Measurements from ENCODE around the gene ZNF304. TPM values are rescaled to one million over a fixed set of nuclear protein-coding genes. Genes with fewer than 3 reads are reported as not detected.
A peak's percentile ranks its signal among the peaks of the same experiment; 100 is the strongest.

The ZNF304 gene
- total RNA-seq, 6 donors from 2014 or later, result 2.1 to 8.8 (median 7.3) TPM

DNA sequence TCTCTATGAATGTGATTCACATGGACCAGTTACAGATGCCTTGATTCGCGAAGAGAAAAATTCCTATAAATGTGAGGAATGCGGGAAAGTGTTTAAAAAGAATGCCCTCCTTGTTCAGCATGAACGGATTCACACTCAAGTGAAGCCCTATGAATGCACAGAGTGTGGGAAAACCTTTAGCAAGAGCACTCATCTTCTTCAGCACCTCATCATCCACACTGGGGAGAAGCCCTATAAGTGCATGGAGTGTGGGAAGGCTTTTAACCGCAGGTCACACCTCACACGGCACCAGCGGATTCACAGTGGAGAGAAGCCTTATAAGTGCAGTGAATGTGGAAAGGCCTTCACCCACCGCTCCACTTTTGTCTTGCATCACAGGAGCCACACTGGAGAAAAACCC, 23.1 kb upstream of the ZNF304 start:
- 95% methylated on average over 8 of the region's 8 CpGs for WGBS, 2 donors
- H3K27me3 ChIP-seq, result no peaks in the 10 kb centered on the region
- H3K4me3 ChIP-seq, result no peak overlapping the region
- TF ChIP-seq POLR2A (IDR thresholded peaks at IDR 0.05), result no peak
- DNase-seq (no peak), ATAC-seq (ENCODE audit: low FRiP score in 2 of 2) (no peak)
- H3K27ac ChIP-seq, result no peak overlapping the region
- peaks cover 35 to 74% (median 62%) of the 10 kb centered on the region in 4 donors for H3K36me3 ChIP-seq
- no peaks in the 10 kb centered on the region for H3K4me1 ChIP-seq
- peaks cover 24 to 47% (median 31%) of the 10 kb centered on the region in 4 donors for H3K9me3 ChIP-seq

DNA sequence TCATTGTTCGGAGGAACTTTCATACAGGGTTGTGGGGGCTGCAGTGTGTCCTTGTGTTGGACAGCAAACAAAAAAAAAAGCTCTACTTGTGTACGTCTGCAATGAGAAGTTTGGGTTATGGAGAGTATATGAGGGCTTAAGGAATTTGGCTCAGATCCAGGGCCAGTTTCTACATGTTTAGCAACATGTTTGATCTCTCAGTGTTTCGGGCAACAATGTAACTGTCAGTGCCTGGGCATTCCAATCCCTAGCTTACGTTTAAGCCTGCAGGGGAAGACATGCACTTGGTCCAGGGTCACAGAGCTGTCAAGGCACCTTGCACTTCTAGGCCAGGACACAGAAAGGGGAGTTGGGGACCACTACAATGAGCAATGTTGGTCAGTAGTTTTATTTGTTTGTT, 16.9 kb upstream of the ZNF304 start:
- DNase-seq (no peak), ATAC-seq (ENCODE audit: low FRiP score in 2 of 2) (no peak)
- Histone ChIP-seq H3K4me1 (peaks cover 0 to 6% (median 0%) of the 10 kb centered on the region in 4 donors), H3K27ac (no peak overlapping the region), H3K9me3 (peaks cover 2 to 10% (median 4%) of the 10 kb centered on the region in 4 donors), H3K36me3 (peaks cover under 1 to 15% (median 3%) of the 10 kb centered on the region in 4 donors), H3K27me3 (no peaks in the 10 kb centered on the region), H3K4me3 (no peak overlapping the region)
- TF ChIP-seq POLR2AphosphoS5 (IDR thresholded peaks at IDR 0.05) (no peak), EP300 (IDR thresholded peaks at IDR 0.05) (no peak), POLR2A (IDR thresholded peaks at IDR 0.05) (no peak)
- TF ChIP-seq, protein P1, sequence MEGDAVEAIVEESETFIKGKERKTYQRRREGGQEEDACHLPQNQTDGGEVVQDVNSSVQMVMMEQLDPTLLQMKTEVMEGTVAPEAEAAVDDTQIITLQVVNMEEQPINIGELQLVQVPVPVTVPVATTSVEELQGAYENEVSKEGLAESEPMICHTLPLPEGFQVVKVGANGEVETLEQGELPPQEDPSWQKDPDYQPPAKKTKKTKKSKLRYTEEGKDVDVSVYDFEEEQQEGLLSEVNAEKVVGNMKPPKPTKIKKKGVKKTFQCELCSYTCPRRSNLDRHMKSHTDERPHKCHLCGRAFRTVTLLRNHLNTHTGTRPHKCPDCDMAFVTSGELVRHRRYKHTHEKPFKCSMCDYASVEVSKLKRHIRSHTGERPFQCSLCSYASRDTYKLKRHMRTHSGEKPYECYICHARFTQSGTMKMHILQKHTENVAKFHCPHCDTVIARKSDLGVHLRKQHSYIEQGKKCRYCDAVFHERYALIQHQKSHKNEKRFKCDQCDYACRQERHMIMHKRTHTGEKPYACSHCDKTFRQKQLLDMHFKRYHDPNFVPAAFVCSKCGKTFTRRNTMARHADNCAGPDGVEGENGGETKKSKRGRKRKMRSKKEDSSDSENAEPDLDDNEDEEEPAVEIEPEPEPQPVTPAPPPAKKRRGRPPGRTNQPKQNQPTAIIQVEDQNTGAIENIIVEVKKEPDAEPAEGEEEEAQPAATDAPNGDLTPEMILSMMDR (IDR thresholded peaks at IDR 0.05), result no peak
- 76 to 79% methylated on average over 4 of the region's 4 CpGs for WGBS, 2 donors

DNA sequence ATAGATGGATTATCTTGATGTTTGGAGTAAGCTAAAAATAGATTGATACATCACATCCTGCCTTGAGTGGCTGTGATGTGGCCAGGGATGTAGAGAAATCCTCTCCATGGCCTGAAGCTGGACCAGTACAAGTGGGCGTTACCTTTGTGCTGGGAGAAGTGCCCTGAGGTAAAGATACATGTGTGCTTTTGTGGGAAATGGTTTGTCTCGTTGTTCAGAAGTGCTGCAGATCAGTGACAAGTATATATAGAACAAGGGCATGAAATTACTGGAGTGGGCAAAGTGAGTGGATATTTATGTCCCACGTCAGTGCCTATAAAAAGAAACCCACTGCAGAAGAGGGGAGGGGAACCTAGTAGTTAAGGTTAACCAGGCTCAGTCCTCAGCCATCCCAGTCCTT, 12.2 kb upstream of the ZNF304 start:
- Histone ChIP-seq H3K27ac (peak overlapping the region in 1 of 4 donors; percentile 12), H3K27me3 (no peaks in the 10 kb centered on the region), H3K4me3 (no peak overlapping the region), H3K9me3 (peaks cover 0 to 6% (median 0%) of the 10 kb centered on the region in 4 donors), H3K36me3 (no peaks in the 10 kb centered on the region), H3K4me1 (peaks cover 0 to 6% (median 0%) of the 10 kb centered on the region in 4 donors)
- WGBS, 2 donors, result 50 to 61% methylated on average over 3 of the region's 3 CpGs
- TF ChIP-seq POLR2AphosphoS5 (IDR thresholded peaks at IDR 0.05) (no peak), POLR2A (IDR thresholded peaks at IDR 0.05) (no peak), EP300 (IDR thresholded peaks at IDR 0.05) (no peak)
- TF ChIP-seq, protein P1 (IDR thresholded peaks at IDR 0.05), result no peak
- ATAC-seq (ENCODE audit: low FRiP score in 2 of 2) (no peak), DNase-seq (no peak)

DNA sequence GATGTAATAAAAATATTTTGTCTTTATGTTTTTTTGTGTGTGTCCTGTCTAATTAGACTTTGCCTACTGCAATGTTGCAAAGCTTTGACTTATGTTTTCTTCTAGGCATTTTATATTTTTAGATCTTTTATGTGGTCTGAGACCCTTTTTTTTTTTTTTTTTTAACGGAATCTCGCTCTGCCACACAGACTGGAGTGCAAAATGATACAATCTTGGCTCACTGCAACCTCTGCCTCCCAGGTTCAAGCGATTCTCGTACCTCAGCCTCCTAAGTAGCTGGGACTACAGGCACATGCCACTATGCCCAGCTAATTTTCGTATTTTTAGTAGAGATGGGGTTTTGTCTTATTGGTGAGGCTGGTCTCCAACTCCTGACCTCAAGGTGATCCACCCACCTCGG, 8.5 kb upstream of the ZNF304 start:
- no peak for ATAC-seq (ENCODE audit: low FRiP score in 2 of 2)

DNA sequence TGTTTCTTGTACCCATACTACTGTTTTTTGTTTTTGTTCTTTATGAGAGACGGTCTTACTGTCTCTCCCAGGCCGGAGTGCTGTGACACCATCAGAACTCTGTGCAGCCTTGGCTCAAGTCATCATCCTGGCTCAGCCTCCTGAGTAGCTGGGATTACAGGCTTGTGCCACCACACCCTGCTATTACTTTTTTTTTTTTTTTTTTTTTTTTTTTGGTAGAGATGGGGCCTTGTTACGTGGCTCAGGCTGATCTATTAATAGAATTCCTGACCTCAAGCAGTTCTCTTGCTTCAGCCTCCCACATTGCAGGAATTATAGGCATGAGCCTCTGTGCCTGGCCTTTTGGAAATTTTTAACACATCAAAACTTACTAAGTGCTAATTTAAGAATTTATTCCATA, 2.9 kb upstream of the ZNF304 start:
- TF ChIP-seq, protein P1 (IDR thresholded peaks at IDR 0.05), result no peak
- TF ChIP-seq POLR2AphosphoS5 (IDR thresholded peaks at IDR 0.05), result no peak
- Histone ChIP-seq H3K9me3 (peaks cover 0 to 2% (median 0%) of the 10 kb centered on the region in 4 donors), H3K36me3 (peaks cover 0 to 5% (median 0%) of the 10 kb centered on the region in 4 donors), H3K4me3 (no peak overlapping the region), H3K27me3 (no peaks in the 10 kb centered on the region), H3K4me1 (peaks cover 13 to 18% (median 15%) of the 10 kb centered on the region in 4 donors), H3K27ac (no peak overlapping the region)
- DNase-seq, result no peak
- 66 to 71% methylated on average over 3 of the region's 3 CpGs for WGBS, 2 donors
- ATAC-seq (ENCODE audit: low FRiP score in 2 of 2), result peak in 1 of 2 donors; percentile 27

More for the DNA sequence above, 8.5 kb upstream of the ZNF304 start:
- Histone ChIP-seq H3K9me3 (no peaks in the 10 kb centered on the region), H3K4me1 (peaks cover 0 to 6% (median 0%) of the 10 kb centered on the region in 4 donors), H3K36me3 (no peaks in the 10 kb centered on the region), H3K4me3 (no peak overlapping the region), H3K27ac (no peak overlapping the region), H3K27me3 (no peaks in the 10 kb centered on the region)
- TF ChIP-seq, protein P1 (IDR thresholded peaks at IDR 0.05), result no peak
- TF ChIP-seq POLR2AphosphoS5 (IDR thresholded peaks at IDR 0.05), result no peak
- TF ChIP-seq EP300 (IDR thresholded peaks at IDR 0.05), result no peak
- TF ChIP-seq POLR2A (IDR thresholded peaks at IDR 0.05), result no peak
- DNase-seq, result no peak
- 71 to 83% methylated on average over 6 of the region's 6 CpGs for WGBS, 2 donors

Measured in upper lobe of left lung (tissue), 6 donors.